Large intestine (tissue), 3 donors: Measurements from ENCODE around the gene USP36. TPM values are rescaled to one million over a fixed set of nuclear protein-coding genes. Genes with fewer than 3 reads are reported as not detected.
A peak's percentile ranks its signal among the peaks of the same experiment; 100 is the strongest.

Experiments
- DNase-seq, 2 donors: peaks; one replicate each; pipeline versions ENCODE4 v3.0.0 to v3.0.0-alpha.2; 2013
- H3K27ac ChIP-seq: one replicate; pipeline ENCODE4 v1.5.1; 2013; ENCODE audit warnings: low read length
- H3K27me3 ChIP-seq: 2 replicates; pipeline ENCODE4 v1.6.1; 2013; ENCODE audit warnings: low read length; ENCODE audit not compliant: control insufficient read depth, insufficient read depth
- H3K36me3 ChIP-seq: 2 replicates; pipeline ENCODE4 v1.6.1; 2013; ENCODE audit warnings: low read length; ENCODE audit not compliant: control insufficient read depth, insufficient read depth
- H3K4me1 ChIP-seq: one replicate; pipeline ENCODE4 v1.6.1; 2013; ENCODE audit warnings: low read length; ENCODE audit not compliant: control insufficient read depth, insufficient read depth
- H3K4me3 ChIP-seq: one replicate; pipeline ENCODE4 v1.5.1; 2013; ENCODE audit warnings: low read length
- H3K9me3 ChIP-seq: one replicate; pipeline ENCODE4 v1.6.1; 2013; ENCODE audit warnings: mild to moderate bottlenecking, low read depth, low read length, moderate library complexity; ENCODE audit not compliant: control insufficient read depth
- WGBS: methylation state at CpG from one replicate; pipeline ENCODE4 v1.1.5; 2013; ENCODE audit warnings: low lambda C conversion rate; ENCODE audit not compliant: insufficient coverage; 5-methylcytosine and 5-hydroxymethylcytosine counted together
- polyA plus RNA-seq: library from polyadenylated mRNA; unstranded; fragments of 120-200 nt; gene quantifications from one replicate; pipeline ENCODE4 v1.2.1, GENCODE V29; 2013

Gene USP36
- polyA plus RNA-seq, 1 donor = 49.0 TPM

DNA sequence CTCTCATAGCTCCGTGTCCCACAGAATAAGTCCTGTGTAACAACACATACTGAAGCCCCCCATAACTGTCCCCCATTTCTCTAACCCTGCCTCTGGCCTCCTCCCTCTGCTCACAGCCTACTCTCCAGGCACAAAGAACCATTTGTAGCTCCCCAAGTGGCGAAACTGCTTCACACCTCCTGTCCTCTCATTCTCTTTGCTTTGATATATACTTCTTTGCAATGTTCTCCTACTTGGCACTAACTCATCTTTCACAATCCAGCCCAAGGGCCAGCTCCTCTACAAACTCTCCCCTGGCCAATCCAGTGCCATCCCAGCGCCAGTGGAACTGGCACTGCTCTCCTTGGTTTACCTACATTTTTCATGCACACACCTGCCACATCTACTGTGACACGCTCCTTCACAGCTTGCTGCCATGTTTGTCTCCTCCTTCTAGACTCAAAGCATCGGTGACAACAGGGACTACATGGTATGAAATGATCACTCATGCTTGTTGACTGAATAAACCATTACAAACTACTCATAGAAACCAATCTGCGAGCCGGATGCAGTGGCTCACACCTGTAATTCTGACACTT is 71.3 kb downstream of the USP36 start:
- no peaks in the 10 kb centered on the region for H3K9me3 ChIP-seq
- 83% methylated on average over 2 of the region's 7 CpGs for WGBS
- no peak overlapping the region for H3K27ac ChIP-seq
- no peak for DNase-seq
- H3K27me3 ChIP-seq = no peaks in the 10 kb centered on the region
- no peak overlapping the region for H3K4me3 ChIP-seq
- no peaks in the 10 kb centered on the region for H3K36me3 ChIP-seq
- no peaks in the 10 kb centered on the region for H3K4me1 ChIP-seq

GRCh38 chr17:78767806-78768205 is 72.8 kb downstream of the USP36 start:
- no peak for DNase-seq
- H3K27ac ChIP-seq = no peak overlapping the region

GRCh38 chr17:78766743-78767294 is 73.8 kb downstream of the USP36 start:
- Histone ChIP-seq H3K36me3 (no peaks in the 10 kb centered on the region), H3K4me3 (no peak overlapping the region), H3K27me3 (no peaks in the 10 kb centered on the region), H3K4me1 (no peaks in the 10 kb centered on the region), H3K9me3 (no peaks in the 10 kb centered on the region), H3K27ac (no peak overlapping the region)
- WGBS = no CpG with 5 or more reads among the region's 5 CpGs
- DNase-seq = no peak

More at GRCh38 chr17:78767806-78768205, 72.8 kb downstream of the USP36 start:
- WGBS = 61% methylated on average over 4 of the region's 4 CpGs
- Histone ChIP-seq H3K36me3 (no peaks in the 10 kb centered on the region), H3K4me1 (no peaks in the 10 kb centered on the region), H3K27me3 (no peaks in the 10 kb centered on the region), H3K9me3 (no peaks in the 10 kb centered on the region), H3K4me3 (no peak overlapping the region)

DNA sequence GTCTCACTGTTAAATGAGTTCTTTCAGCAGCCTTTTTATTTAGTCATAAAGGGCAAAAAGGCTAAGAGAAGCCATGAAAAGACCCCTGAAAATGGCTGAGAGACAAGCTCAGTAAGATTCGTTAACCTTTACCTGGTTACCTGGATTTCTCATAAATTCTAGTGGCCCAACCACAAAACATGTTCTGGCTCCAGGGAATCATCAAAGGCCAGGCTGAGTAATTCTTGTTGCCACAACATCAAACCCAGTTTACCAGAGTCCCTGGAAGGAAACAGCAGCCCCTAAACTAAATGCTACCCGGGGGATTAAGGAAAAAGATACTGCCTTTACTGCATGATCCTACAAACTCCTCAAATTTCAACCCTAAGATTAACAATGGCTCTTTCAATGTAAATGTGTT is 74.4 kb downstream of the USP36 start:
- no peak overlapping the region for H3K27ac ChIP-seq
- WGBS = no CpG with 5 or more reads among the region's 2 CpGs
- no peaks in the 10 kb centered on the region for H3K4me1 ChIP-seq
- H3K27me3 ChIP-seq = no peaks in the 10 kb centered on the region
- H3K4me3 ChIP-seq = no peak overlapping the region
- no peaks in the 10 kb centered on the region for H3K36me3 ChIP-seq
- no peaks in the 10 kb centered on the region for H3K9me3 ChIP-seq
- no peak for DNase-seq

DNA sequence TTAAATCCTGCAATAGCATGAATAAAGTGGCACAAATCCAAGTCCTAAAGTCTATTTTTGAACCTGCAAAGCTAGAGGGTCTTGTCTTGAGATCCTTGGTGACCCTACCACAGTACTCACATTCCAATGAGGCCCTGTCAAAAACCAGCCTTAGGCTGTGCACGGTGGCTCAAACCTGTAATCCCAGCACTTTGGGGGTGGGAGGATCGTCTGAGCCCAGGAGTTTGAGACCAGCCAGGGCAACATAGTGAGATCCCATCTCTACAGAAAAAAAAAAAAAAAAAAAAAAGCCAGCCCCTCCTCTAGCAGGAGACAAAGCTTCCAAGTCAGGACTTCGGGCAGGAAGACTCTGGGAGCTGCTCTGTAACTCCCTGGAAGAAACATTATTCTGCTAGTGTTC is 74.8 kb downstream of the USP36 start:
- no CpG with 5 or more reads among the region's 3 CpGs for WGBS
- Histone ChIP-seq H3K4me1 (no peaks in the 10 kb centered on the region), H3K36me3 (no peaks in the 10 kb centered on the region), H3K27ac (no peak overlapping the region), H3K9me3 (no peaks in the 10 kb centered on the region), H3K27me3 (no peaks in the 10 kb centered on the region), H3K4me3 (no peak overlapping the region)
- DNase-seq = no peak

GRCh38 chr17:78764871-78765270 is 75.7 kb downstream of the USP36 start:
- no peak for DNase-seq
- Histone ChIP-seq H3K27me3 (no peaks in the 10 kb centered on the region), H3K27ac (no peak overlapping the region), H3K9me3 (no peaks in the 10 kb centered on the region), H3K36me3 (no peaks in the 10 kb centered on the region), H3K4me3 (no peak overlapping the region), H3K4me1 (no peaks in the 10 kb centered on the region)
- WGBS = 90% methylated on average over 2 of the region's 8 CpGs

DNA sequence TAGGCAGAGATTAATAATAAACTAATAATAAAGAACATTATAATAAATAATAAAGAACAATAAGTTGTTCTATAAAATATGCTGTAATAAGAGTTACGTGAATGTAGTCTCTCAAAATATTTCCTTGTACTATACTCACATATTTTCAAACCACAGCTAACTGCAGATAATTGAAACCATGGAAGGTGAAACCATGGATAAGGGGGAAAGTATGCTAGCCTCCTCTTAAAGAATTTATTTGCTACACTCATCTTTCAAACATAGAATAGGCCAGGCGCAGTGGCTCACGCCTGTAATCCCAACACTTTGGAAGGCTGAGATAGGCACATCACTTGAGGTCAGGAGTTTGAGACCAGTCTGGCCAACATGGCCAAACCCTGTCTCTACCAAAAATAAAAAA is 77.1 kb downstream of the USP36 start:
- no peak for DNase-seq
- 80% methylated on average over 1 of the region's 3 CpGs for WGBS
- no peaks in the 10 kb centered on the region for H3K4me1 ChIP-seq
- H3K9me3 ChIP-seq = no peaks in the 10 kb centered on the region
- no peaks in the 10 kb centered on the region for H3K27me3 ChIP-seq
- H3K36me3 ChIP-seq = no peaks in the 10 kb centered on the region
- H3K4me3 ChIP-seq = no peak overlapping the region
- H3K27ac ChIP-seq = no peak overlapping the region

- 50% methylated on average over 2 of the region's 5 CpGs for WGBS
- Histone ChIP-seq H3K4me1 (peaks cover 3% of the 10 kb centered on the region), H3K27ac (no peak overlapping the region), H3K36me3 (no peaks in the 10 kb centered on the region), H3K4me3 (no peak overlapping the region), H3K9me3 (no peaks in the 10 kb centered on the region), H3K27me3 (no peaks in the 10 kb centered on the region)
- DNase-seq = no peak
Measured at GRCh38 chr17:78761789-78762406, 78.7 kb downstream of the USP36 start.

- no peak overlapping the region for H3K27ac ChIP-seq
- no peak overlapping the region for H3K4me3 ChIP-seq
- no peak for DNase-seq
- no peaks in the 10 kb centered on the region for H3K27me3 ChIP-seq
- no peaks in the 10 kb centered on the region for H3K9me3 ChIP-seq
- H3K4me1 ChIP-seq = peaks cover 3% of the 10 kb centered on the region
- H3K36me3 ChIP-seq = no peaks in the 10 kb centered on the region
- no CpG with 5 or more reads among the region's 5 CpGs for WGBS
Measured at GRCh38 chr17:78759969-78760352, 80.7 kb downstream of the USP36 start.

GRCh38 chr17:78759203-78759968 is 81.2 kb downstream of the USP36 start:
- WGBS = 17% methylated on average over 1 of the region's 11 CpGs
- Histone ChIP-seq H3K27me3 (no peaks in the 10 kb centered on the region), H3K27ac (no peak overlapping the region), H3K36me3 (no peaks in the 10 kb centered on the region), H3K9me3 (no peaks in the 10 kb centered on the region), H3K4me1 (peaks cover 3% of the 10 kb centered on the region), H3K4me3 (no peak overlapping the region)
- peak in 1 of 2 donors; percentile 50 for DNase-seq
